ENCODE data around the gene PRIM2. TPM values are rescaled to one million over a fixed set of nuclear protein-coding genes. Genes with fewer than 3 reads are reported as not detected.

The PRIM2 gene
- total and polyA plus RNA-seq, 2 of the 4 experiments (the other 2 are of a cell fraction) = 11.8 to 37.5 TPM

DNA sequence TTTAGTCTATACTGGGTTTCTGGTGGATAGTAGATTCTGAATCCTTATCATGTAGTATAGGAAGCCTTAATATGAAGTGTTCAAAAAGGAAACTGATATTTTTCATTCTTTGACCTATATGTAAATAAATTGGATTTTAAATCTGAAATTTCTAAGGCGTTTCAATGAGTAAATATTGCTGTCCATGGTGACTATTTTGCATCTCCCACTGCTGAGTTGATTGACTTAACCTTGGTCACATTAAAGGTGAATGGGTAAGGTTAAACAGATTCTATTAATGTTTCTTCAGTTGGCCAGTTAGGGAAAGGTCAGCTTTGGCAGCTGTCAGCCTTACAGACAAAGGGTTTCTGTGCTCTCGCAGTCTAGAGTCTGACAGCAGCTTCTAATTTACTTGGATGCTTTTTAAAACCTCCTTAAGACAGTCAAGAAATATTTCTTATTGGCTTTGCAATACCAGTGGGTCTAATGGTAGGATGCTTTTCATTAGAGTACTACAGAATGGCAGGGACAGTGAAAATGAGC, 24.8 kb downstream of the PRIM2 start:
- peaks cover 10 to 14% of the 10 kb centered on the region in 2 experiments for H3K79me1 ChIP-seq (ENCODE audit: low read depth in 1 of 2, low read length in 2 of 2)
- H2AK9ac ChIP-seq (replicated peaks; ENCODE audit: low read depth, low read length, poor library complexity) = no peak overlapping the region
- ChIA-PET POLR2A (ENCODE audit: unreplicated experiment) (no interaction called here), CTCF (no interaction called here)
- intact Hi-C loops (cut with micrococcal nuclease) = no loop called here
- no peak overlapping the region for H3K18ac ChIP-seq (ENCODE audit: low read depth, low read length)
- H4K20me1 ChIP-seq (ENCODE audit: insufficient read depth, low read length) = no peaks in the 10 kb centered on the region
- H3K4me3 ChIP-seq (ENCODE audit: insufficient read depth, low read depth, low read length) = no peak overlapping the region
- no peak overlapping the region for H3K14ac ChIP-seq (replicated peaks; ENCODE audit: low read depth, low read length)
- H3K9me1 ChIP-seq (ENCODE audit: insufficient read depth, low read length) = no peaks in the 10 kb centered on the region
- no peak overlapping the region for H3K23ac ChIP-seq (ENCODE audit: low read depth, low read length)
- peak overlapping the region; percentile 16; the same call in 1 of the 2 replicates for H2AK5ac ChIP-seq (ENCODE audit: low read depth, low read length)
- TF ChIP-seq, protein P1, sequence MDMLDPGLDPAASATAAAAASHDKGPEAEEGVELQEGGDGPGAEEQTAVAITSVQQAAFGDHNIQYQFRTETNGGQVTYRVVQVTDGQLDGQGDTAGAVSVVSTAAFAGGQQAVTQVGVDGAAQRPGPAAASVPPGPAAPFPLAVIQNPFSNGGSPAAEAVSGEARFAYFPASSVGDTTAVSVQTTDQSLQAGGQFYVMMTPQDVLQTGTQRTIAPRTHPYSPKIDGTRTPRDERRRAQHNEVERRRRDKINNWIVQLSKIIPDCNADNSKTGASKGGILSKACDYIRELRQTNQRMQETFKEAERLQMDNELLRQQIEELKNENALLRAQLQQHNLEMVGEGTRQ (IDR thresholded peaks at IDR 0.05; ENCODE audit: low read depth, low read length) = no peak
- TF ChIP-seq MAFK (IDR thresholded peaks at IDR 0.05; ENCODE audit: low read depth, low read length) (no peak), SMC3 (IDR thresholded peaks at IDR 0.05; ENCODE audit: low read depth, low read length) (no peak), CHD1 (IDR thresholded peaks at IDR 0.05; ENCODE audit: low read depth, low read length) (no peak), RFX5 (IDR thresholded peaks at IDR 0.05; ENCODE audit: low read depth, low read length) (no peak), CEBPB (IDR thresholded peaks at IDR 0.05; ENCODE audit: low read depth, low read length) (no peak), MAZ (IDR thresholded peaks at IDR 0.05; ENCODE audit: borderline replicate concordance, low read depth, low read length) (no peak), RAD21 (IDR thresholded peaks at IDR 0.05; ENCODE audit: low read length) (no peak), BHLHE40 (IDR thresholded peaks at IDR 0.05; ENCODE audit: low read depth, low read length) (no peak), CTCF (conservative IDR thresholded peaks at IDR 0.05; ENCODE audit: low read depth, low read length) (no peak), RCOR1 (IDR thresholded peaks at IDR 0.05; ENCODE audit: insufficient replicate concordance, low read length) (no peak), MXI1 (IDR thresholded peaks at IDR 0.05; ENCODE audit: borderline replicate concordance, low read depth, low read length) (no peak), NFE2L2 (IDR thresholded peaks at IDR 0.05; ENCODE audit: low read depth, low read length) (no peak), FOS (IDR thresholded peaks at IDR 0.05; ENCODE audit: low read depth, low read length) (no peak), POLR2A (IDR thresholded peaks at IDR 0.05; ENCODE audit: low read depth, low read length) (no peak)
- TF ChIP-seq, protein P2, sequence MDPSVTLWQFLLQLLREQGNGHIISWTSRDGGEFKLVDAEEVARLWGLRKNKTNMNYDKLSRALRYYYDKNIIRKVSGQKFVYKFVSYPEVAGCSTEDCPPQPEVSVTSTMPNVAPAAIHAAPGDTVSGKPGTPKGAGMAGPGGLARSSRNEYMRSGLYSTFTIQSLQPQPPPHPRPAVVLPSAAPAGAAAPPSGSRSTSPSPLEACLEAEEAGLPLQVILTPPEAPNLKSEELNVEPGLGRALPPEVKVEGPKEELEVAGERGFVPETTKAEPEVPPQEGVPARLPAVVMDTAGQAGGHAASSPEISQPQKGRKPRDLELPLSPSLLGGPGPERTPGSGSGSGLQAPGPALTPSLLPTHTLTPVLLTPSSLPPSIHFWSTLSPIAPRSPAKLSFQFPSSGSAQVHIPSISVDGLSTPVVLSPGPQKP (IDR thresholded peaks at IDR 0.05; ENCODE audit: borderline replicate concordance, low read depth, low read length) = no peak
- H3K9me3 ChIP-seq (ENCODE audit: control insufficient read depth, insufficient read depth, low read length) = no peaks in the 10 kb centered on the region
- no peak overlapping the region for H4K5ac ChIP-seq (ENCODE audit: low read depth, low read length)
- no peak for DNase-seq
- no peak overlapping the region for H3K4ac ChIP-seq (ENCODE audit: low read depth, low read length)
- no TSS peak for BruUV-seq (replicated peaks)
- H2BK120ac ChIP-seq (ENCODE audit: low read depth, low read length) = no peak overlapping the region
- H3K27ac ChIP-seq (ENCODE audit: insufficient read depth, low read length) = no peak overlapping the region
- in situ Hi-C loops (cut with MboI; ENCODE audit: low sequenced_read_pairs) = no loop called here
- no peak overlapping the region for H2BK20ac ChIP-seq (ENCODE audit: low read depth, low read length)
- ATAC-seq (ENCODE audit: low read depth) = no peak
- H3K27me3 ChIP-seq (ENCODE audit: control insufficient read depth, insufficient read depth, low read length) = no peaks in the 10 kb centered on the region
- H3K4me2 ChIP-seq (ENCODE audit: low read depth, low read length) = no peak overlapping the region
- H2BK5ac ChIP-seq (ENCODE audit: low read depth, low read length, poor library complexity, severe bottlenecking) = no peak overlapping the region
- H3K4me1 ChIP-seq (ENCODE audit: control insufficient read depth, insufficient read depth, low read length) = no peaks in the 10 kb centered on the region
- no peak overlapping the region for H3K9ac ChIP-seq (ENCODE audit: low read depth, low read length)
- no peaks in the 10 kb centered on the region for H3K36me3 ChIP-seq (ENCODE audit: control insufficient read depth, insufficient read depth, low read length)
- no CpG with 5 or more reads among the region's 2 CpGs for WGBS, 2 experiments (ENCODE audit: extremely low coverage in 2 of 2, insufficient read length in 1 of 2)
- H4K91ac ChIP-seq (ENCODE audit: insufficient read depth, low read depth, low read length) = no peak overlapping the region
- no peak overlapping the region for H4K8ac ChIP-seq (ENCODE audit: low read depth in 2 of 2, low read length in 2 of 2)
- no peak overlapping the region for H2BK15ac ChIP-seq (ENCODE audit: low read depth, low read length)
- dilution Hi-C loops (cut with HindIII; ENCODE audit: low sequenced_read_pairs, unreplicated experiment) = no loop called here
- H3K56ac ChIP-seq (ENCODE audit: extremely low read depth, insufficient read depth, low read length) = no peak overlapping the region
- no peak overlapping the region for H2AFZ ChIP-seq (replicated peaks; ENCODE audit: low read length, poor library complexity)

Data from IMR-90 (cell line).